ENCODE results near the gene TCL1B. TPM values are rescaled to one million over a fixed set of nuclear protein-coding genes. Genes with fewer than 3 reads are reported as not detected.

TCL1B gene
- total and polyA plus RNA-seq, 2 donors (not counting 1 experiment from before 2014, with no cell fraction given) = 5.7 to 9.6 TPM

DNA sequence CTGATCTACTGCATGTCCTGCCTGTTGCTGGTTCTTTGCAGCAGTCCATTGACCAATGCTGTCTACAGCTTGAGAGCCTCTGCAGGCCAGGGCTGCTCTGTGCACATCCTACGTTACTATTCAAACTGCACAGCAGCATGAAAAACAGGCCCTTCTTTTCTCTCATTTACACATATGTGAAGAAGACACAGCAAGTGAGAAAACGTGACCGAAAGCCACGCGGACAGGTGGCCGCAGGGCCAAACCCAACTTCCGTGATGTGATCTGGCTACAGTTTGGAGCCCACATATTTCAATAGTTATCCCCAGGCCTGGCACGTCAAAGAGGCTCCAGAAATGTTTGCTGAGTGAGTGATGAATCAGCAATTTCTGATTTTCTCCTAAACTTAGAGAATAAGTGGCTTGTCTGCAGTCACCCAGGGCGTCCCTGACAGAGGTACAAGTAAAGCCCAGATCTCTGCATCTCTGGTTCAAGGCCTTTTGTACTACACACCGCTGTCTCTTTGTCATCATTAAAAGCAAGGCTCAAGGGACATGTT, 17.9 kb upstream of the TCL1B start:
- H3K27me3 Mint-ChIP-seq = peaks cover 28% of the 10 kb centered on the region
- H3K4me3 ChIP-seq (ENCODE audit: control extremely low read depth in 1 of 5, extremely low read depth in 1 of 5, insufficient read depth in 1 of 5, low read depth in 2 of 5, low read length in 4 of 5) = no peak overlapping the region
- H3K4me1 Mint-ChIP-seq = peaks cover 73% of the 10 kb centered on the region
- no peaks in the 10 kb centered on the region for H3K9me3 ChIP-seq (ENCODE audit: control extremely low read depth in 1 of 3, control insufficient read depth in 2 of 3, insufficient read depth in 1 of 3, low read length in 2 of 3)
- H3K4me2 ChIP-seq (replicated peaks; ENCODE audit: low read depth, low read length, poor library complexity, severe bottlenecking) = peak overlapping the region; percentile 34
- no peak for DNase-seq
- peaks cover 22% of the 10 kb centered on the region for H3K79me2 ChIP-seq (ENCODE audit: control insufficient read depth, insufficient read depth, low read length)
- no peak overlapping the region for H2AFZ ChIP-seq (ENCODE audit: insufficient read depth, low read depth, low read length, poor library complexity, severe bottlenecking)
- peaks cover 69 to 71% of the 10 kb centered on the region in 2 donors for H3K4me1 ChIP-seq (ENCODE audit: control insufficient read depth in 2 of 2, insufficient read depth in 2 of 2, low read length in 2 of 2)
- WGBS (ENCODE audit: insufficient coverage) = 54% methylated on average over 5 of the region's 10 CpGs
- TF ChIP-seq EZH2 (IDR thresholded peaks at IDR 0.05; ENCODE audit: borderline replicate concordance, insufficient read depth, low read depth, low read length, poor library complexity, severe bottlenecking) = no peak
- TF ChIP-seq, protein P1, sequence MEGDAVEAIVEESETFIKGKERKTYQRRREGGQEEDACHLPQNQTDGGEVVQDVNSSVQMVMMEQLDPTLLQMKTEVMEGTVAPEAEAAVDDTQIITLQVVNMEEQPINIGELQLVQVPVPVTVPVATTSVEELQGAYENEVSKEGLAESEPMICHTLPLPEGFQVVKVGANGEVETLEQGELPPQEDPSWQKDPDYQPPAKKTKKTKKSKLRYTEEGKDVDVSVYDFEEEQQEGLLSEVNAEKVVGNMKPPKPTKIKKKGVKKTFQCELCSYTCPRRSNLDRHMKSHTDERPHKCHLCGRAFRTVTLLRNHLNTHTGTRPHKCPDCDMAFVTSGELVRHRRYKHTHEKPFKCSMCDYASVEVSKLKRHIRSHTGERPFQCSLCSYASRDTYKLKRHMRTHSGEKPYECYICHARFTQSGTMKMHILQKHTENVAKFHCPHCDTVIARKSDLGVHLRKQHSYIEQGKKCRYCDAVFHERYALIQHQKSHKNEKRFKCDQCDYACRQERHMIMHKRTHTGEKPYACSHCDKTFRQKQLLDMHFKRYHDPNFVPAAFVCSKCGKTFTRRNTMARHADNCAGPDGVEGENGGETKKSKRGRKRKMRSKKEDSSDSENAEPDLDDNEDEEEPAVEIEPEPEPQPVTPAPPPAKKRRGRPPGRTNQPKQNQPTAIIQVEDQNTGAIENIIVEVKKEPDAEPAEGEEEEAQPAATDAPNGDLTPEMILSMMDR (IDR thresholded peaks at IDR 0.05) = no peak
- POLR2A ChIA-PET = interaction anchor here (1.3 to 1.4 kb wide), 2 partner anchors 16 to 58 kb away, joined by 3 to 4 read pairs; no protein-coding TSS in a partner anchor
- no peak overlapping the region for H3K27ac ChIP-seq (ENCODE audit: low read length in 2 of 2)
- H3K9me3 Mint-ChIP-seq (ENCODE audit: insufficient read depth) = no peaks in the 10 kb centered on the region
- CTCF ChIA-PET = interaction anchor here (1.1 to 4.6 kb wide), 3 partner anchors 26 to 59 kb away, joined by 3 to 31 read pairs (median 16); no protein-coding TSS in a partner anchor
- no peaks in the 10 kb centered on the region for H3K27me3 ChIP-seq (replicated peaks in 1 of 4; ENCODE audit: control extremely low read depth in 1 of 4, control insufficient read depth in 3 of 4, insufficient read depth in 4 of 4, low read length in 3 of 4)
- H3K36me3 ChIP-seq (replicated peaks in 1 of 2; ENCODE audit: control extremely low read depth in 1 of 2, control insufficient read depth in 1 of 2, extremely low read depth in 1 of 2, insufficient read depth in 2 of 2, low read length in 1 of 2) = peaks cover 0 to 11% of the 10 kb centered on the region in 2 experiments
- H3K27ac Mint-ChIP-seq = peak overlapping the region; percentile 82
- ATAC-seq (ENCODE audit: low read depth) = no peak
- H3K9ac ChIP-seq (ENCODE audit: low read length) = no peak overlapping the region
- H4K20me1 ChIP-seq (ENCODE audit: control insufficient read depth, insufficient read depth, low read length, poor library complexity, severe bottlenecking) = no peaks in the 10 kb centered on the region
- peak overlapping the region; percentile 68 for H3K4me3 Mint-ChIP-seq
- intact Hi-C loops (cut with micrococcal nuclease) = loop anchor here (5.0 kb wide), 2 partner anchors 59 to 91 kb away; no protein-coding TSS in a partner anchor

- ChIA-PET POLR2A (no interaction called here), CTCF (interaction anchor here (0.8 to 1.3 kb wide), 4 partner anchors 9 to 115 kb away, joined by 3 to 6 read pairs (median 3); no protein-coding TSS in a partner anchor)
- H3K4me3 Mint-ChIP-seq = no peak overlapping the region
- peaks cover 45% of the 10 kb centered on the region for H3K4me1 Mint-ChIP-seq
- ATAC-seq (ENCODE audit: low read depth) (no peak), DNase-seq (no peak)
- Histone ChIP-seq H3K9ac (ENCODE audit: low read length) (no peak overlapping the region), H3K27me3 (replicated peaks in 1 of 4; ENCODE audit: control extremely low read depth in 1 of 4, control insufficient read depth in 3 of 4, insufficient read depth in 4 of 4, low read length in 3 of 4) (no peaks in the 10 kb centered on the region), H3K4me3 (ENCODE audit: control extremely low read depth in 1 of 5, extremely low read depth in 1 of 5, insufficient read depth in 1 of 5, low read depth in 2 of 5, low read length in 4 of 5) (no peak overlapping the region), H2AFZ (ENCODE audit: insufficient read depth, low read depth, low read length, poor library complexity, severe bottlenecking) (no peak overlapping the region), H4K20me1 (ENCODE audit: control insufficient read depth, insufficient read depth, low read length, poor library complexity, severe bottlenecking) (no peaks in the 10 kb centered on the region), H3K36me3 (replicated peaks in 1 of 2; ENCODE audit: control extremely low read depth in 1 of 2, control insufficient read depth in 1 of 2, extremely low read depth in 1 of 2, insufficient read depth in 2 of 2, low read length in 1 of 2) (peaks cover 0 to 4% of the 10 kb centered on the region in 2 experiments), H3K27ac (ENCODE audit: low read length in 2 of 2) (no peak overlapping the region), H3K4me1 (ENCODE audit: control insufficient read depth in 2 of 2, insufficient read depth in 2 of 2, low read length in 2 of 2) (peaks cover 27 to 37% of the 10 kb centered on the region in 2 donors), H3K79me2 (ENCODE audit: control insufficient read depth, insufficient read depth, low read length) (peaks cover 4% of the 10 kb centered on the region), H3K9me3 (ENCODE audit: control extremely low read depth in 1 of 3, control insufficient read depth in 2 of 3, insufficient read depth in 1 of 3, low read length in 2 of 3) (peaks cover 0 to 7% (median 0%) of the 10 kb centered on the region in 3 donors), H3K4me2 (replicated peaks; ENCODE audit: low read depth, low read length, poor library complexity, severe bottlenecking) (no peak overlapping the region)
- 87% methylated on average over 3 of the region's 4 CpGs for WGBS (ENCODE audit: insufficient coverage)
- H3K27ac Mint-ChIP-seq = no peak overlapping the region
- H3K9me3 Mint-ChIP-seq (ENCODE audit: insufficient read depth) = no peaks in the 10 kb centered on the region
- intact Hi-C loops (cut with micrococcal nuclease) = no loop called here
- peaks cover 23% of the 10 kb centered on the region for H3K27me3 Mint-ChIP-seq
- no peak for TF ChIP-seq EZH2 (IDR thresholded peaks at IDR 0.05; ENCODE audit: borderline replicate concordance, insufficient read depth, low read depth, low read length, poor library complexity, severe bottlenecking)
- TF ChIP-seq, protein P1 (IDR thresholded peaks at IDR 0.05) = no peak
These were observed 11.6 kb upstream of the TCL1B start for GRCh38 chr14:95674613-95675012.

Measured in B cell (primary cell).